ENCODE data around the gene NUDT8. TPM values are rescaled to one million over a fixed set of nuclear protein-coding genes. Genes with fewer than 3 reads are reported as not detected.

NUDT8 gene
- total RNA-seq, 1 donor from 2014 or later, result 6.2 TPM

DNA sequence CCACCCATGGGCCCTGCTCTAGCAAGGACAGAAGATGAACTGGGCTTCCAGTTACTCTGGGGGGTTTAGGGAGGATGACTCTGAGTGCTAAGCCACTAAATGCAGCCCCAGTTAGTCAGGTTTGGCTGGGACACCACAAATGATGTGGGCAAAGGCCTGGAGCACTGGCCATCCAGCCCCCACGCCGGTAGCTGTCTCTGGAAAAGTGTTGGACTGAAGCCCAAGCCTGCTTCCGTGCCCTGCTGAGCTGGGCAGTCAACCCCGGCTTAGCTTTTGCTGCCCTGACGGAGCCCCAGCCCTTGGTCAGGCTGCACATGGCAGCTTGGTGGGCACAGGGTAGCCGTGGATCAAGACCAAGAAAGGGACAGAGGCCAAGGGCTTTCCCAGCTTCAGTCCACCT, 51.8 kb downstream of the NUDT8 start:
- peaks cover 34% of the 10 kb centered on the region for H3K4me1 Mint-ChIP-seq
- H3K27ac Mint-ChIP-seq, result no peak overlapping the region
- TF ChIP-seq, protein P1, sequence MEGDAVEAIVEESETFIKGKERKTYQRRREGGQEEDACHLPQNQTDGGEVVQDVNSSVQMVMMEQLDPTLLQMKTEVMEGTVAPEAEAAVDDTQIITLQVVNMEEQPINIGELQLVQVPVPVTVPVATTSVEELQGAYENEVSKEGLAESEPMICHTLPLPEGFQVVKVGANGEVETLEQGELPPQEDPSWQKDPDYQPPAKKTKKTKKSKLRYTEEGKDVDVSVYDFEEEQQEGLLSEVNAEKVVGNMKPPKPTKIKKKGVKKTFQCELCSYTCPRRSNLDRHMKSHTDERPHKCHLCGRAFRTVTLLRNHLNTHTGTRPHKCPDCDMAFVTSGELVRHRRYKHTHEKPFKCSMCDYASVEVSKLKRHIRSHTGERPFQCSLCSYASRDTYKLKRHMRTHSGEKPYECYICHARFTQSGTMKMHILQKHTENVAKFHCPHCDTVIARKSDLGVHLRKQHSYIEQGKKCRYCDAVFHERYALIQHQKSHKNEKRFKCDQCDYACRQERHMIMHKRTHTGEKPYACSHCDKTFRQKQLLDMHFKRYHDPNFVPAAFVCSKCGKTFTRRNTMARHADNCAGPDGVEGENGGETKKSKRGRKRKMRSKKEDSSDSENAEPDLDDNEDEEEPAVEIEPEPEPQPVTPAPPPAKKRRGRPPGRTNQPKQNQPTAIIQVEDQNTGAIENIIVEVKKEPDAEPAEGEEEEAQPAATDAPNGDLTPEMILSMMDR (IDR thresholded peaks at IDR 0.05; ENCODE audit: unreplicated experiment), result no peak
- H3K9me3 Mint-ChIP-seq, result no peaks in the 10 kb centered on the region
- no peak overlapping the region for H3K4me3 Mint-ChIP-seq
- H3K36me3 Mint-ChIP-seq, result no peaks in the 10 kb centered on the region
- DNase-seq (ENCODE audit: low spot score in 2 of 2, unreplicated experiment in 2 of 2), result no peak
- H3K27me3 Mint-ChIP-seq (ENCODE audit: low read depth), result peaks cover 9% of the 10 kb centered on the region

Other genes starting within 250 kb of the NUDT8 start
- gene RAD9A, start 238.0 kb downstream of the NUDT8 start, total RNA-seq, result 44.7 to 48.8 TPM (median 48.7 TPM) in 3 replicates
- gene PPP1CA, start 228.1 kb downstream of the NUDT8 start, total RNA-seq, result 103 to 107 TPM (median 103 TPM) in 3 replicates
- 0.41 to 0.82 TPM (median 0.74 TPM) in 3 replicates for gene TBC1D10C, start 225.9 kb downstream of the NUDT8 start, total RNA-seq
- 19.5 to 24.6 TPM (median 21.1 TPM) in 3 replicates for gene CARNS1, start 214.3 kb downstream of the NUDT8 start, total RNA-seq
- gene RPS6KB2, start 201.4 kb downstream of the NUDT8 start, total RNA-seq, result 59.7 to 63.1 TPM (median 62.2 TPM) in 3 replicates
- 1.4 to 1.8 TPM (median 1.6 TPM) in 3 replicates for gene PTPRCAP, start 192.3 kb downstream of the NUDT8 start, total RNA-seq
- gene CORO1B, start 186.5 kb downstream of the NUDT8 start, total RNA-seq, result 70.2 to 75.7 TPM (median 71.7 TPM) in 3 replicates
- 0.16 TPM in 1 of 3 replicates, not detected in the others for gene GPR152, start 177.2 kb downstream of the NUDT8 start, total RNA-seq
- gene CABP4, start 174.6 kb downstream of the NUDT8 start, total RNA-seq, result 0.29 to 0.43 TPM (median 0.33 TPM) in 3 replicates
- 64.3 to 69.3 TPM (median 67.8 TPM) in 3 replicates for gene TMEM134, start 160.7 kb downstream of the NUDT8 start, total RNA-seq
- 43.6 to 45.2 TPM (median 44.6 TPM) in 3 replicates for gene AIP, start 146.9 kb downstream of the NUDT8 start, total RNA-seq
- 54.9 to 56.0 TPM (median 55.8 TPM) in 3 replicates for gene PITPNM1, start 124.6 kb downstream of the NUDT8 start, total RNA-seq
- 16.6 to 17.6 TPM (median 17.4 TPM) in 3 replicates for gene CDK2AP2, start 121.8 kb downstream of the NUDT8 start, total RNA-seq
- gene CABP2, start 106.5 kb downstream of the NUDT8 start, total RNA-seq, result not detected in 3 replicates
- 875 to 906 TPM (median 905 TPM) in 3 replicates for gene GSTP1, start 46.1 kb downstream of the NUDT8 start, total RNA-seq
- gene NDUFV1, start 23.0 kb downstream of the NUDT8 start, total RNA-seq, result 179 to 187 TPM (median 180 TPM) in 3 replicates
- gene TBX10, start 9.8 kb upstream of the NUDT8 start, total RNA-seq, result not detected in 3 replicates
- gene ACY3, start 20.8 kb upstream of the NUDT8 start, total RNA-seq, result not detected in 3 replicates
- gene ALDH3B2, start 44.7 kb upstream of the NUDT8 start, total RNA-seq, result 2.5 to 3.1 TPM (median 2.7 TPM) in 3 replicates

All from mesothelial cell of epicardium (in vitro differentiated cells).